ENCODE measurements around the gene DSTN.

DNA sequence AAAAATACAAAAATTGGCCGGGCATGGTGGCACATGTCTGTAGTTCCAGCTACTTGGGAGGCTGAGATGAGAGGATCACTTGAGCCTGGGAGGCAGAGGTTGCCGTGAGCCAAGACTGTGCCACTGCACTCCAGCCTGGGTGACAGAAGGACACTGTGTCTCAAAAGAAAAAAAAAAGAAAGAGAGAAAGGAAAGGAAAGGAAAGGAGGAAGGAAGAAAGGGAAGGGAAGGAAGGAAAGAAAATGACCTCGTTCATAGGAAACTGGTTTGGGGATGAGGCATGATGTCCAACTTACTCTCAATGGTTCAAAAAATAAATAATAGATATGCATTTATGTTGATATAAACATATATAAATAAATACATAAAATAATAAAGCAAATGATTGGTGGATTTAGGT lies 31.9 kb upstream of the DSTN start:
- TF ChIP-seq, protein P1, sequence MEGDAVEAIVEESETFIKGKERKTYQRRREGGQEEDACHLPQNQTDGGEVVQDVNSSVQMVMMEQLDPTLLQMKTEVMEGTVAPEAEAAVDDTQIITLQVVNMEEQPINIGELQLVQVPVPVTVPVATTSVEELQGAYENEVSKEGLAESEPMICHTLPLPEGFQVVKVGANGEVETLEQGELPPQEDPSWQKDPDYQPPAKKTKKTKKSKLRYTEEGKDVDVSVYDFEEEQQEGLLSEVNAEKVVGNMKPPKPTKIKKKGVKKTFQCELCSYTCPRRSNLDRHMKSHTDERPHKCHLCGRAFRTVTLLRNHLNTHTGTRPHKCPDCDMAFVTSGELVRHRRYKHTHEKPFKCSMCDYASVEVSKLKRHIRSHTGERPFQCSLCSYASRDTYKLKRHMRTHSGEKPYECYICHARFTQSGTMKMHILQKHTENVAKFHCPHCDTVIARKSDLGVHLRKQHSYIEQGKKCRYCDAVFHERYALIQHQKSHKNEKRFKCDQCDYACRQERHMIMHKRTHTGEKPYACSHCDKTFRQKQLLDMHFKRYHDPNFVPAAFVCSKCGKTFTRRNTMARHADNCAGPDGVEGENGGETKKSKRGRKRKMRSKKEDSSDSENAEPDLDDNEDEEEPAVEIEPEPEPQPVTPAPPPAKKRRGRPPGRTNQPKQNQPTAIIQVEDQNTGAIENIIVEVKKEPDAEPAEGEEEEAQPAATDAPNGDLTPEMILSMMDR (IDR thresholded peaks at IDR 0.05; ENCODE audit: extremely low read depth in 1 of 2, insufficient read depth in 1 of 2, low read depth in 1 of 2, low read length in 2 of 2), result no peak
- TF ChIP-seq POLR2AphosphoS5 (IDR thresholded peaks at IDR 0.05; ENCODE audit: insufficient read depth, low read depth, low read length) (no peak), EZH2 (IDR thresholded peaks at IDR 0.05; ENCODE audit: borderline replicate concordance, low read depth, low read length, severe bottlenecking) (no peak), POLR2A (IDR thresholded peaks at IDR 0.05; ENCODE audit: low read depth, low read length) (no peak)

All from endothelial cell of umbilical vein (primary cell).